ENCODE data around the gene ZNF232.
"Not testable (repeated sequence)": the region's sequence is repeated elsewhere in the genome, so short reads cannot be mapped to it uniquely, and the experiment has no call there.

ZNF232 gene

DNA sequence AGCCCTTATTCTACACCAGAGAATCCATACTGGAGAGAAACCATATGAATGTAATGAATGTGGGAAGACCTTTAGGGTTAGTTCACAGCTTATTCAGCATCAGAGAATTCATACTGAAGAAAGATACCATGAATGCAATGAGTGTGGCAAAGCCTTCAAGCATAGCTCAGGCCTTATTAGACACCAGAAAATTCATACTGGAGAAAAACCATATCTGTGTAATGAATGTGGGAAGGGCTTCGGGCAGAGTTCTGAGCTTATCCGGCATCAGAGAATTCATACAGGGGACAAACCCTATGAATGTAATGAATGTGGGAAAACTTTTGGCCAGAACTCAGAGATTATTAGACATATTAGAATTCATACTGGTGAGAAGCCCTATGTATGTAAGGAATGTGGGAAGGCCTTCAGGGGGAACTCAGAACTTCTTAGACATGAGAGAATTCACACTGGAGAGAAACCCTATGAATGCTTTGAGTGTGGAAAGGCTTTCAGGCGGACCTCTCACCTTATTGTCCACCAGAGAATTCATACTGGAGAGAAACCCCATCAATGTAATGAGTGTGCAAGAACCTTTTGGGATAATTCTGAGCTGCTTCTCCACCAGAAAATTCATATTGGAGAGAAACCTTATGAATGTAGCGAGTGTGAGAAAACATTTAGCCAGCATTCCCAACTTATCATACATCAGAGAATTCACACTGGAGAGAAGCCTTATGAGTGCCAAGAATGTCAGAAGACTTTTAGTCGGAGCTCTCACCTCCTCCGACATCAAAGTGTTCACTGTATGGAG is 19.3 kb downstream of the ZNF232 start:
- no peak for DNase-seq

DNA sequence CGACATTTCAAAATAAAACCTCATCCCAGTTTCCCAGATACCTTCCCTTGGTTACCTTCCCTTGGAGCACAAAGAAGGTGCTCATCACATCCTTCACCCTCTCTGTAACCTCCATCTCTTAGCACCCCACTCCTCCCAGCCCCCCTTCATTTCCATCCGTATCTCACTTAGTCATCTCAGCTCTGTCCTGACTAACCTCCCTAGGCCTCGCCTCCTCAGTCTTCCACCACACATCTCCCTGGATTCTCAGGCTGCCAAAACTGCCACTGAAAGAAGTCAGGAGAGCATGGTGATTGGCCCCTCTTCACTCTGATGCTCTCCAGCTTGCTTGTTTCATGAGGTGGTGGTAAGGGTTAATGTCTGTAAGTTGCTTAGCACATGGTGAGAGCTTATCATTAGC is 31.1 kb downstream of the ZNF232 start:
- DNase-seq: no peak

- peak; percentile 86 for DNase-seq
Observed at GRCh38 chr17:5078106-5079028, 33.3 kb downstream of the ZNF232 start, which contains the start of gene ZFP3. ZFP3 (plus strand) TSS chr17:5078467; CDS start chr17:5091505, 13,038 bp downstream.

DNA sequence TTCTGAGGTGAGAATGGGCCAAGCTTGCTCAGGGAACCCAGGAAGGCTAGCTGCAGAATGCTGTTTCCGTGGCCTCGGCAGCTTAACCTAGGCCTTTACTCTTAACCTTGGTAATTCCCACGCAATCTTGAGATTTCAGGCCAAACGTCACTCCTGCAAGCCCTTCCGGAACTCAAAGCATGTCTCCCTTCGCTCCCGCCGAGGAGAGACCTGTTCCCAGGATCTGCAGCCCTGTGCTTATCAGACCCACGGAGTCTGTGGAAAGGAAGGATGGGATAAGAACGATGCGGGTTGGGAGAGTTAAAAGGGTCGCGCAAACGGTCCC is 33.9 kb downstream of the ZNF232 start:
- DNase-seq: no peak

- DNase-seq: not testable (repeated sequence)
Observed at GRCh38 chr17:5077275-5077674, 34.4 kb downstream of the ZNF232 start.

GRCh38 chr17:5075472-5075871 is 36.2 kb downstream of the ZNF232 start:
- not testable (repeated sequence) for DNase-seq

DNA sequence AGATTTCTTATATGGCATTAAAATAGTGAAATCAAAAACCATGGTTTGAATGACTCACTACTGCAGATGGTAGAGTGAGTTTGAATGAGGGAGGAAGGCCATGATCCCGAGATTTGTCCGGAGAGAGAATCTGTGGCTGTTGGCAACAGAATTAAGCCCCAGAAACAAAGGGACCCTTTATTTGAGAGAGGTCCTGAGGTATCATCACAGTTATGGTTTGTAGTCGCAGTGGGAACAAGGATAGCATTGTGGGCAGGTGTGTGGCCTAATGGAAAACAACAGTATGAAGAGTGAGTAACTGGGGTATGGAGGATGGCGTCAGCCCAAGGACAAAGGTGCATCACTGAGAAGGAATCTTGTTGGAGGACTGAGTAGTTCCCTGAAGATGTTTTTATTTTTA is 42.0 kb downstream of the ZNF232 start:
- DNase-seq: no peak

DNA sequence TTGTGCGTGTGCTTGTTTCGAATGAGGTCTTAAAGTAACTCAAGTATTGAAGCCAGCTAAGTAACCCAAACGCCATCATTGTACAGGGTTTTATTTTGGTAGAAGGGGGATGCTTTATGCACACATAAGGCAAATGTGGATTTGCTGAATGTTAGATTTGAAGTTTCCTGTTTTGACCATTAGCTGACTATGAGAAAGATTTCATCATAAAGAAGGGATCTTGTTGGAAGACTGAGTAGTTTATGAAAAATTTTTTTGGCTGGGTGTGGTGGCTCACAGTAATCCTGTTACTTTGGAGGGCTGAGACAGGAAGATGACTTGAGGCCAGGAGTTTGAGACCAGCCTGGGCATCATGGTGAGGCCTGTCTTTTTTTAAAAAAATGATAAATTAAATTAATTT is 43.4 kb downstream of the ZNF232 start:
- no peak for DNase-seq

GRCh38 chr17:5065227-5065744 is 46.4 kb downstream of the ZNF232 start:
- no peak for DNase-seq
